Caco-2 (cell line): ENCODE results near the gene ATG16L2. TPM values are rescaled to one million over a fixed set of nuclear protein-coding genes. Genes with fewer than 3 reads are reported as not detected.

ENCODE experiments used
- BruUV-seq: library from RNA; stranded (reverse); fragments of 400-500 nt; replicated peaks from 2 replicates; lab custom pipeline; 2021; lab: Mats Ljungman, UMichigan
- CTCF ChIA-PET: fragments of 300-600 bp; sonication (Branson Sonifier 250); formaldehyde crosslinking; loops from one replicate; lab custom pipeline; 2022; ENCODE audit warnings: antibody characterized with exemption; lab: Charles Lee
- POLR2A ChIA-PET: fragments of 300-600 bp; sonication (Branson Sonifier 250); formaldehyde crosslinking; loops from one replicate; lab custom pipeline; 2022; ENCODE audit warnings: antibody characterized with exemption; lab: Charles Lee
- DNase-seq, 2 experiments: peaks; one replicate each; pipeline versions ENCODE4 v3.0.0 to v3.0.0-alpha.2; 2020 to 2022
- H3K27me3 ChIP-seq: replicated peaks from 2 replicates; pipeline ENCODE4 v1.6.0; 2011; ENCODE audit warnings: low read length; ENCODE audit not compliant: control insufficient read depth, insufficient read depth
- H3K36me3 ChIP-seq: 2 replicates; pipeline ENCODE4 v1.5.1; 2011; ENCODE audit warnings: low read length; ENCODE audit not compliant: control insufficient read depth, insufficient read depth
- H3K4me1 ChIP-seq: fragments of 250-450 bp; sonication (Bioruptor Pico); 2 replicates; pipeline ENCODE4 v1.5.1; 2020; ENCODE audit warnings: mild to moderate bottlenecking
- H3K4me3 ChIP-seq: 2 replicates; pipeline ENCODE4 v1.5.1; 2011; ENCODE audit warnings: low read depth, mild to moderate bottlenecking, control low read depth, low read length
- H3K9me3 ChIP-seq: fragments of 250-450 bp; sonication (Bioruptor Pico); 2 replicates; pipeline ENCODE4 v1.5.1; 2020; ENCODE audit warnings: mild to moderate bottlenecking, moderate library complexity
- H3K27ac Mint-ChIP-seq: one replicate; pipeline ENCODE4 v1.8.0; 2022; ENCODE audit warnings: mixed read lengths; ENCODE audit not compliant: unreplicated experiment
- H3K27me3 Mint-ChIP-seq: one replicate; pipeline ENCODE4 v1.8.0; 2022; ENCODE audit warnings: mixed read lengths; ENCODE audit not compliant: insufficient read depth, unreplicated experiment
- H3K36me3 Mint-ChIP-seq: one replicate; pipeline ENCODE4 v1.8.0; 2022; ENCODE audit warnings: mild to moderate bottlenecking, mixed read lengths; ENCODE audit not compliant: insufficient read depth, unreplicated experiment
- H3K4me1 Mint-ChIP-seq: one replicate; pipeline ENCODE4 v1.8.0; 2022; ENCODE audit warnings: low read depth, mixed read lengths; ENCODE audit not compliant: unreplicated experiment
- H3K4me3 Mint-ChIP-seq: one replicate; pipeline ENCODE4 v1.8.0; 2022; ENCODE audit warnings: mild to moderate bottlenecking, moderate library complexity, mixed read lengths; ENCODE audit not compliant: unreplicated experiment
- H3K9me3 Mint-ChIP-seq: one replicate; pipeline ENCODE4 v1.8.0; 2022; ENCODE audit warnings: mixed read lengths; ENCODE audit not compliant: unreplicated experiment
- intact Hi-C: fragments of 100-400 bp; cut with micrococcal nuclease; formaldehyde crosslinking; loops from one replicate; pipeline ENCODE4 v1.10.0; 2022; ENCODE audit not compliant: unreplicated experiment
- total RNA-seq: library from RNA; stranded (reverse); gene quantifications from 2 replicates; pipeline ENCODE4 v1.2.3, GENCODE V29; 2022
- TF ChIP-seq, protein P1 (sequence below), 2 experiments: fragments of 200-600 bp in 1 of 2; IDR thresholded peaks; 1 replicate in 1 of 2; 2 replicates in 1 of 2; pipeline versions ENCODE4 v1.5.1 to v1.8.0; 2011 to 2022; ENCODE audit warnings: antibody characterized with exemption in 1 of 2, control low read depth in 1 of 2, inconsistent platforms in 1 of 2, low read depth in 1 of 2, low read length in 1 of 2, mild to moderate bottlenecking in 1 of 2, moderate library complexity in 1 of 2; ENCODE audit not compliant: insufficient read depth in 1 of 2, severe bottlenecking in 1 of 2, unreplicated experiment in 1 of 2

Gene ATG16L2
- total RNA-seq, 1 experiment from 2014 or later = 19.3 TPM

DNA sequence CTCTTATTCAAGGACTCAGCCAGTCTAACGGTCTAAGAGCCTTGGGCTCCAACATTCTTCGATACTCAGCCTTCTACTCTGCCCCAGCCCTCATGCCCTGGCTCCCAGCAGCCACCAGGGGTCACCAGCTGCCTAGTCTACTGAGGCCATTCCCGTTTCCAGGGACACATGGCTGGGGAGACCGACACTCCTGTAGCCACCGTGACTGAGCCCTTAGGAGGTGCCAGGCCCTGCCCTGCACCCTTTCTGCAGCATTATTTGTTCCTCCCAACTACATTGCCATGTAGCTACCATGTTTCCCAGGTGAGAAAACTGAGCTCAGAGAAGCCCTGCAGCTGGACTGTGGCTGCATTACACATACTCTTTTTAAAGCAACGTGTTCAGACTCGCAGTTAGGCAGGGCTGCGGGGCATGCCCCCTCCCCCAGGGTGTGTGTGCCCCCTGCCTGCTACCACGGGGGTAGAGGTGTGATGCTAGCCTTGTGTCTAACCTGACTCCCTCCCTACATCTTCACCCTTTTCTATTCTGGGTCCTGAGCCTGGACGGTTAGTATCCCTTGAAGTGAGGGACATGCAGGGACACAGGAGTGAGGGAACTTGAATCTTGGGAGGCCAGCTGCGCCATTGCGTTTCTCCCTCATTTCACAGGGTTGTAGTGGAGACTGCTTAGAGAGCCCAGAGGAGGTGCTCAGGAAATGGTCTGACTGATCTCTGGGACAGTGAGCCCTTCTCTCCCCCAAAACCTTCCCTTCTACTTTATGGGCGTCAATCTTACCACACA, 17.5 kb downstream of the ATG16L2 start:
- Histone ChIP-seq H3K4me3 (no peak overlapping the region), H3K27me3 (no peaks in the 10 kb centered on the region), H3K4me1 (peaks cover 10% of the 10 kb centered on the region), H3K36me3 (no peaks in the 10 kb centered on the region), H3K9me3 (no peaks in the 10 kb centered on the region)
- TF ChIP-seq, protein P1, sequence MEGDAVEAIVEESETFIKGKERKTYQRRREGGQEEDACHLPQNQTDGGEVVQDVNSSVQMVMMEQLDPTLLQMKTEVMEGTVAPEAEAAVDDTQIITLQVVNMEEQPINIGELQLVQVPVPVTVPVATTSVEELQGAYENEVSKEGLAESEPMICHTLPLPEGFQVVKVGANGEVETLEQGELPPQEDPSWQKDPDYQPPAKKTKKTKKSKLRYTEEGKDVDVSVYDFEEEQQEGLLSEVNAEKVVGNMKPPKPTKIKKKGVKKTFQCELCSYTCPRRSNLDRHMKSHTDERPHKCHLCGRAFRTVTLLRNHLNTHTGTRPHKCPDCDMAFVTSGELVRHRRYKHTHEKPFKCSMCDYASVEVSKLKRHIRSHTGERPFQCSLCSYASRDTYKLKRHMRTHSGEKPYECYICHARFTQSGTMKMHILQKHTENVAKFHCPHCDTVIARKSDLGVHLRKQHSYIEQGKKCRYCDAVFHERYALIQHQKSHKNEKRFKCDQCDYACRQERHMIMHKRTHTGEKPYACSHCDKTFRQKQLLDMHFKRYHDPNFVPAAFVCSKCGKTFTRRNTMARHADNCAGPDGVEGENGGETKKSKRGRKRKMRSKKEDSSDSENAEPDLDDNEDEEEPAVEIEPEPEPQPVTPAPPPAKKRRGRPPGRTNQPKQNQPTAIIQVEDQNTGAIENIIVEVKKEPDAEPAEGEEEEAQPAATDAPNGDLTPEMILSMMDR (IDR thresholded peaks at IDR 0.05; ENCODE audit: insufficient read depth in 1 of 2, low read depth in 1 of 2, low read length in 1 of 2, severe bottlenecking in 1 of 2, unreplicated experiment in 1 of 2) = peak; percentile 98 to 99
- H3K36me3 Mint-ChIP-seq = peaks cover 17% of the 10 kb centered on the region
- no peaks in the 10 kb centered on the region for H3K9me3 Mint-ChIP-seq
- intact Hi-C loops = loop anchor here (1.0 kb wide), 5 partner anchors 18 to 411 kb away; no protein-coding TSS in a partner anchor
- POLR2A ChIA-PET = no interaction called here
- CTCF ChIA-PET = interaction anchor here (0.5 to 7.2 kb wide), 16 partner anchors 13 to 474 kb away, joined by 3 to 65 read pairs (median 4); no protein-coding TSS in a partner anchor
- H3K4me3 Mint-ChIP-seq = no peak overlapping the region
- H3K27me3 Mint-ChIP-seq = no peaks in the 10 kb centered on the region
- H3K4me1 Mint-ChIP-seq = peaks cover 24% of the 10 kb centered on the region
- no TSS peak for BruUV-seq
- peak overlapping the region; percentile 58 for H3K27ac Mint-ChIP-seq
- peak; percentile 89 to 93 for DNase-seq

DNA sequence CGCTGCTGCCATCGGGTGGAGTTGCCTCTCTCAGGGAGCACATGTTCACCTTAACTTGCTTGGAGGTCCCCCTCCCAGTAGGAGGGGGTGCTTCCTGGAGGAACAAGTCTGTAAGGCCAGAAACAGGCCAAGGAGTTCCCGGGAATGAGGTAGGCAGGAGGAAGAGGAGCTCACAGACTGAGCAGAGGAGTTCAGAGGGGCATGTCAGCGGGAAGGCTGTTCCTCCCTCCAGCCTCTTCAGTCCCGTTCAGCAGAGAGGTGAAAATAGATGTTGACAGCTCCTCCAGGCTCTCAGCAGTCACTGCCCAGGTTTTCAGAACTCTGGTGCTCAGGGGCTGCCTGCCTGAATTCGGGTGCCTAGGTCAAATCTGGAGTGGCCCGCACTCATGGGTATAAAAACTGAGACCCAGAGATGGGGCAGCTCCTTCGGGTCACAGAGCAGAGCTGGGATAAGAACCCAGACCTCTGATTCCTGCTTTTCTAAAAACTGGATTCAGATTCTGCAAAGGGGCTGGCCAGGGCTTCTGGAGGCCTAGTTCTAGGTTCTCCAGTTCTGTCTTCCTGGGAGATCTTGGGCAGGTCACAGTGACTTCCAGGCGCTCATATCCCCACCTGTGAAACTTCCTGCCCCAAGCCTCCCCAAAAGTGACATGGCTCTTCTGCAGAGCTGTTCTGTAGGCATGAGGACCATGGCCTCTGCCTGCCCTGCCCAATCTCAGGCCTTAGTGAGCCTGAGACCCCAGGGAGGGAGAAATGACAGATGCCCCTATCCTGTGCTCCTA, 18.3 kb downstream of the ATG16L2 start:
- CTCF ChIA-PET = interaction anchor here (0.6 to 7.2 kb wide), 11 partner anchors 12 to 404 kb away, joined by 3 to 65 read pairs (median 5); no protein-coding TSS in a partner anchor
- H3K36me3 Mint-ChIP-seq = peaks cover 17% of the 10 kb centered on the region
- H3K4me3 Mint-ChIP-seq = no peak overlapping the region
- no TSS peak for BruUV-seq
- H3K27me3 Mint-ChIP-seq = no peaks in the 10 kb centered on the region
- H3K4me1 ChIP-seq = peaks cover 10% of the 10 kb centered on the region
- no peaks in the 10 kb centered on the region for H3K27me3 ChIP-seq
- no peak overlapping the region for H3K4me3 ChIP-seq
- H3K9me3 Mint-ChIP-seq = no peaks in the 10 kb centered on the region
- peak overlapping the region; percentile 58 for H3K27ac Mint-ChIP-seq
- peaks cover 24% of the 10 kb centered on the region for H3K4me1 Mint-ChIP-seq
- H3K36me3 ChIP-seq = no peaks in the 10 kb centered on the region
- no peak for DNase-seq
- no peaks in the 10 kb centered on the region for H3K9me3 ChIP-seq
- TF ChIP-seq, protein P1 (IDR thresholded peaks at IDR 0.05; ENCODE audit: insufficient read depth in 1 of 2, low read depth in 1 of 2, low read length in 1 of 2, severe bottlenecking in 1 of 2, unreplicated experiment in 1 of 2) = no peak
- intact Hi-C loops = no loop called here
- POLR2A ChIA-PET = no interaction called here

DNA sequence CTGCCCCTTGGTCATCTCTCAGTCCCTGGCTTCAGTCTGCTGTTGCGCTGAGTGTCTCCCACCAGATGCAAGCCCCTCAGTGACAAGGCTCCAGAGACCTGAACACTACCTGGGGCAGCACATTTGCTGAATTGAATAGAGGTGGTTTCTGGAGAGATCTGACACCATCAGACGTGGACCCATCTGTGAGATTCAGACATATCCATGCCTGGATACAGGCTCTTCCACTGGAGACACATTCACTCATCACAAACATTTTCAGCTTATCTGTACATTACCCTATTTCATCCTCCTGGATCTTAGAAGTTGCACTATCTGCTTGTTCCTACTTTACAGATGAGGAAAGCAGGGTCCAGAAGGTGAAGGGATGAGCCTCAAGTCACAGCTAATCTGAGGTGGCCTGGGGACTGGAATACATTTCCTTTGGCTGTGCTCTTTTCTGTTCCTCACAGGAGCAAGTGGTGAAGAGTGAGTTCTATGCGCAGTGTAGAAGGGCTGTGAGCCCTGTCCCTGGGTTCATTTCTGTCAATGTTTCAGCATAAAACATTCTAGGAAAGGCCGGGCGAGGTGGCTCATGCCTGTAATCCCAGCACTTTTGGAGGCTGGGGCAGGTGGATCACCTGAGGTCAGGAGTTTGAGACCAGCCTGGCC, 19.0 kb downstream of the ATG16L2 start:
- Histone ChIP-seq H3K36me3 (no peaks in the 10 kb centered on the region), H3K9me3 (no peaks in the 10 kb centered on the region), H3K4me3 (no peak overlapping the region), H3K27me3 (no peaks in the 10 kb centered on the region), H3K4me1 (peaks cover 10% of the 10 kb centered on the region)
- ChIA-PET CTCF (interaction anchor here (0.7 to 7.2 kb wide), 4 partner anchors 39 to 345 kb away, joined by 3 to 65 read pairs (median 8); partner anchors contain the start of gene STARD10), POLR2A (no interaction called here)
- TF ChIP-seq, protein P1 (IDR thresholded peaks at IDR 0.05; ENCODE audit: insufficient read depth in 1 of 2, low read depth in 1 of 2, low read length in 1 of 2, severe bottlenecking in 1 of 2, unreplicated experiment in 1 of 2) = no peak
- no TSS peak for BruUV-seq
- no peaks in the 10 kb centered on the region for H3K9me3 Mint-ChIP-seq
- peak overlapping the region; percentile 16 for H3K27ac Mint-ChIP-seq
- H3K4me3 Mint-ChIP-seq = no peak overlapping the region
- H3K4me1 Mint-ChIP-seq = peaks cover 19% of the 10 kb centered on the region
- H3K36me3 Mint-ChIP-seq = peaks cover 17% of the 10 kb centered on the region
- no peaks in the 10 kb centered on the region for H3K27me3 Mint-ChIP-seq
- no peak for DNase-seq
- intact Hi-C loops = no loop called here
